Globus pallidus (tissue), 1 donor: Measurements from ENCODE around the gene ACTR1A.
"Not testable (repeated sequence)": the region's sequence is repeated elsewhere in the genome, so short reads cannot be mapped to it uniquely, and the experiment has no call there.

Experiments
- DNase-seq: peaks from one replicate; pipeline ENCODE4 v3.0.0-alpha.2; 2015; ENCODE audit warnings: low spot score

Gene ACTR1A

GRCh38 chr10:102502337-102503151, at the start of gene ACTR1A:
ACTR1A (minus strand) TSS chr10:102502712; CDS start chr10:102502647, 65 bp downstream.
- peak; percentile 99 for DNase-seq

- DNase-seq = no peak
These were observed 48.2 kb upstream of the ACTR1A start for GRCh38 chr10:102550636-102551210.

GRCh38 chr10:102549549-102549948, 47.0 kb upstream of the ACTR1A start:
- DNase-seq = no peak

GRCh38 chr10:102546606-102547320, 44.3 kb upstream of the ACTR1A start:
- DNase-seq = no peak

GRCh38 chr10:102545997-102546396, 43.5 kb upstream of the ACTR1A start:
- no peak for DNase-seq

- no peak for DNase-seq
These were observed 42.9 kb upstream of the ACTR1A start for GRCh38 chr10:102545265-102545871.

- no peak for DNase-seq
These were observed 40.4 kb upstream of the ACTR1A start for GRCh38 chr10:102542800-102543418.

- DNase-seq = no peak
These were observed 37.5 kb upstream of the ACTR1A start for GRCh38 chr10:102540023-102540422.

- DNase-seq = no peak
These were observed 36.3 kb upstream of the ACTR1A start for GRCh38 chr10:102538811-102539210.

- no peak for DNase-seq
These were observed 35.4 kb upstream of the ACTR1A start for GRCh38 chr10:102537948-102538347.

GRCh38 chr10:102537367-102537766, 34.9 kb upstream of the ACTR1A start:
- DNase-seq = no peak

- DNase-seq = no peak
These were observed 33.1 kb upstream of the ACTR1A start for GRCh38 chr10:102535481-102536147.

- DNase-seq = not testable (repeated sequence)
These were observed 32.5 kb upstream of the ACTR1A start for GRCh38 chr10:102534966-102535365.

GRCh38 chr10:102534333-102534732, 31.8 kb upstream of the ACTR1A start:
- no peak for DNase-seq

- DNase-seq = no peak
These were observed 25.0 kb upstream of the ACTR1A start for GRCh38 chr10:102527546-102527945.

- DNase-seq = no peak
These were observed 22.2 kb upstream of the ACTR1A start for GRCh38 chr10:102524746-102525145.

- DNase-seq = no peak
These were observed 20.9 kb upstream of the ACTR1A start for GRCh38 chr10:102523250-102524029.

- no peak for DNase-seq
These were observed 20.4 kb upstream of the ACTR1A start for GRCh38 chr10:102522874-102523249.

GRCh38 chr10:102519246-102519825, 16.8 kb upstream of the ACTR1A start:
- DNase-seq = no peak

- DNase-seq = no peak
These were observed 15.0 kb upstream of the ACTR1A start for GRCh38 chr10:102517553-102517952.
